ENCODE results near the gene ATAD2B. TPM values are rescaled to one million over a fixed set of nuclear protein-coding genes. Genes with fewer than 3 reads are reported as not detected.

Gene ATAD2B
- total RNA-seq, 2 experiments from 2014 or later = 9.4 to 21.7 TPM

- Histone ChIP-seq H2AFZ (ENCODE audit: low read length) (peak overlapping the region; percentile 64), H3K4me3 (ENCODE audit: low read depth, low read length, poor library complexity, severe bottlenecking) (peak overlapping the region; percentile 72), H3K4me1 (ENCODE audit: insufficient read depth, low read length, poor library complexity, severe bottlenecking) (peaks cover 18% of the 10 kb centered on the region), H3K36me3 (ENCODE audit: insufficient read depth, low read length) (0 out of 2 replicates have a peak, but pooled peaks cover 6% of the 10 kb centered on the region), H3K79me2 (ENCODE audit: insufficient read depth, low read depth, low read length) (peaks cover 25% of the 10 kb centered on the region), H4K20me1 (ENCODE audit: insufficient read depth, low read length) (no peaks in the 10 kb centered on the region; the same call in 1 of the 2 replicates), H3K9me2 (ENCODE audit: insufficient read depth, low read length) (no peaks in the 10 kb centered on the region), H3K27ac (ENCODE audit: low read depth, low read length, poor library complexity, severe bottlenecking) (peak overlapping the region; percentile 73), H3K4me2 (ENCODE audit: low read length) (peak overlapping the region; percentile 80), H3K9me3 (ENCODE audit: low read length) (no peaks in the 10 kb centered on the region)
- CTCF ChIA-PET (ENCODE audit: unreplicated experiment) = interaction anchor here (0.6 to 2.5 kb wide), 3 partner anchors 14 to 55 kb away, joined by 3 to 15 read pairs (median 3); partner anchors contain the start of gene ATAD2B
- POLR2A ChIA-PET = interaction anchor here (0.5 to 3.5 kb wide), 13 partner anchors 8 to 1505 kb away, joined by 3 to 50 read pairs (median 4); partner anchors contain the start of genes ATAD2B and WDCP
- peak; percentile 74 for DNase-seq (ENCODE audit: low spot score)
- BruUV-seq (replicated peaks) = TSS peak; percentile 73
- TF ChIP-seq CTCF (conservative IDR thresholded peaks at IDR 0.05; ENCODE audit: low read length) = no peak
- TF ChIP-seq EZH2phosphoT487 (IDR thresholded peaks at IDR 0.05; ENCODE audit: borderline replicate concordance, low read depth, low read length) = no peak
- intact Hi-C loops (cut with micrococcal nuclease; ENCODE audit: unreplicated experiment) = loop anchor here (1.0 to 10.0 kb wide), 3 partner anchors 14 to 554 kb away; partner anchors contain the start of genes ATAD2B, NCOA1 and SF3B6
Measured at GRCh38 chr2:23940718-23941620, 14.0 kb upstream of the ATAD2B start.

- peak within 1 kb of the TSS; percentile 64 for H2AFZ ChIP-seq (ENCODE audit: low read length)
- BruUV-seq (replicated peaks) = no TSS peak
- H3K36me3 ChIP-seq (ENCODE audit: insufficient read depth, low read length) = 0 out of 2 replicates have a peak, but pooled peaks cover 6% of the 10 kb centered on the region
- no peaks in the 10 kb centered on the region for H3K9me3 ChIP-seq (ENCODE audit: low read length)
- ChIA-PET CTCF (ENCODE audit: unreplicated experiment) (interaction anchor here (1.2 to 2.5 kb wide), 2 partner anchors 13 to 54 kb away, joined by 3 to 15 read pairs; partner anchors contain the start of gene ATAD2B), POLR2A (interaction anchor here (0.5 to 3.5 kb wide), 9 partner anchors 8 to 168 kb away, joined by 3 to 50 read pairs (median 3); partner anchors contain the start of gene ATAD2B)
- DNase-seq (ENCODE audit: low spot score) = peak; percentile 89
- H3K4me3 ChIP-seq (ENCODE audit: low read depth, low read length, poor library complexity, severe bottlenecking) = peak within 1 kb of the TSS; percentile 72
- peak within 1 kb of the TSS; percentile 80 for H3K4me2 ChIP-seq (ENCODE audit: low read length)
- TF ChIP-seq CTCF (conservative IDR thresholded peaks at IDR 0.05; ENCODE audit: low read length) (no peak), EZH2phosphoT487 (IDR thresholded peaks at IDR 0.05; ENCODE audit: borderline replicate concordance, low read depth, low read length) (no peak)
- peaks cover 22% of the 10 kb centered on the region for H3K79me2 ChIP-seq (ENCODE audit: insufficient read depth, low read depth, low read length)
- H4K20me1 ChIP-seq (ENCODE audit: insufficient read depth, low read length) = no peaks in the 10 kb centered on the region; the same call in 1 of the 2 replicates
- peaks cover 18% of the 10 kb centered on the region for H3K4me1 ChIP-seq (ENCODE audit: insufficient read depth, low read length, poor library complexity, severe bottlenecking)
- peak within 1 kb of the TSS; percentile 73 for H3K27ac ChIP-seq (ENCODE audit: low read depth, low read length, poor library complexity, severe bottlenecking)
- intact Hi-C loops (cut with micrococcal nuclease; ENCODE audit: unreplicated experiment) = loop anchor here (1.0 to 10.0 kb wide), 3 partner anchors 13 to 555 kb away; partner anchors contain the start of genes ATAD2B, NCOA1 and SF3B6
- H3K9me2 ChIP-seq (ENCODE audit: insufficient read depth, low read length) = no peaks in the 10 kb centered on the region
Measured at GRCh38 chr2:23939987-23940717, 13.2 kb upstream of the ATAD2B start, which contains the start of gene UBXN2A. UBXN2A (plus strand) TSS chr2:23940463; CDS start chr2:23958315, 17,852 bp downstream.

All from OCI-LY7 (cell line).